MV-4-11 (cell line): Measurements from ENCODE around the gene VIPR2.
"Not testable (repeated sequence)": the region's sequence is repeated elsewhere in the genome, so short reads cannot be mapped to it uniquely, and the experiment has no call there.

Experiments used
- DNase-seq: peaks from one replicate; lab custom pipeline; 2025; lab: John Stamatoyannopoulos, UW

Gene VIPR2

GRCh38 chr7:158988302-158988862 lies 156.3 kb downstream of the VIPR2 start:
- DNase-seq, result no peak

- DNase-seq, result no peak
These were observed 157.0 kb downstream of the VIPR2 start for GRCh38 chr7:158987691-158988090.

- DNase-seq, result no peak
These were observed 159.1 kb downstream of the VIPR2 start for GRCh38 chr7:158985583-158985982.

- not testable (repeated sequence) for DNase-seq
These were observed 160.7 kb downstream of the VIPR2 start for GRCh38 chr7:158984007-158984406.

- not testable (repeated sequence) for DNase-seq
These were observed 162.6 kb downstream of the VIPR2 start for GRCh38 chr7:158982080-158982479.

GRCh38 chr7:158979635-158980351 lies 164.9 kb downstream of the VIPR2 start:
- DNase-seq, result no peak

GRCh38 chr7:158979023-158979529 lies 165.6 kb downstream of the VIPR2 start:
- DNase-seq, result no peak
